HFFc6 (cell line): ENCODE measurements around the gene AMPD2. TPM values are rescaled to one million over a fixed set of nuclear protein-coding genes. Genes with fewer than 3 reads are reported as not detected.

ENCODE experiments used
- total RNA-seq, 6 experiments: library from RNA; stranded (reverse); fragmentation: NEBNext Ultra II Directional; extraction: Animal tissue kit (Norgen Biotek cat#: 25700); gene quantifications; 2 replicates in 1 of 6; 3 replicates in 5 of 6; pipeline ENCODE4 v1.2.3, GENCODE V29; 2021

Gene AMPD2
- total RNA-seq, 6 experiments from 2014 or later = 127 to 172 (median 139) TPM

Other genes starting within 250 kb of the AMPD2 start
- gene SORT1, start 221.9 kb upstream of the AMPD2 start, total RNA-seq = 10 to 100 TPM; 51.6 to 78.4 (median 58.5) TPM
- gene PSMA5, start 193.4 kb upstream of the AMPD2 start, total RNA-seq = 100 to 1,000 TPM; 145 to 195 (median 188) TPM
- gene SYPL2, start 153.3 kb upstream of the AMPD2 start, total RNA-seq = 10 to 100 TPM; 16.0 to 34.1 (median 18.5) TPM
- 1 to 10 TPM; 5.6 to 7.3 (median 6.4) TPM for gene ATXN7L2, start 135.9 kb upstream of the AMPD2 start, total RNA-seq
- 10 to 100 TPM in 1 of 6 experiments, 1 to 10 TPM in 5; 7.2 to 10.3 (median 8.1) TPM for gene CYB561D1, start 125.7 kb upstream of the AMPD2 start, total RNA-seq
- gene AMIGO1, start 110.1 kb upstream of the AMPD2 start, total RNA-seq = 1 to 10 TPM; 3.0 to 8.3 (median 4.3) TPM
- gene GPR61, start 80.0 kb upstream of the AMPD2 start, total RNA-seq = under 1 TPM in 1 of 6 experiments, not detected in 5; 0.12 TPM
- 10 to 100 TPM; 10.6 to 11.7 (median 11.2) TPM for gene GNAI3, start 71.2 kb upstream of the AMPD2 start, total RNA-seq
- gene GNAT2, start 221 bp upstream of the AMPD2 start, total RNA-seq = under 1 TPM in 3 of 6 experiments, not detected in 3; 0.11 to 0.40 (median 0.34) TPM
- 10 to 100 TPM; 16.0 to 27.1 (median 24.8) TPM for gene GSTM4, start 36.3 kb downstream of the AMPD2 start, total RNA-seq
- gene GSTM2, start 48.2 kb downstream of the AMPD2 start, total RNA-seq = 10 to 100 TPM; 32.4 to 53.4 (median 46.1) TPM
- gene GSTM1, start 68.0 kb downstream of the AMPD2 start, total RNA-seq = 10 to 100 TPM; 14.7 to 50.1 (median 46.5) TPM
- 1 to 10 TPM; 4.3 to 7.1 (median 5.5) TPM for gene GSTM5, start 92.4 kb downstream of the AMPD2 start, total RNA-seq
- gene GSTM3, start 121.2 kb downstream of the AMPD2 start, total RNA-seq = 10 to 100 TPM; 36.9 to 51.3 (median 43.6) TPM
- not detected for gene EPS8L3, start 144.1 kb downstream of the AMPD2 start, total RNA-seq